SIG-M5 (cell line): ENCODE results near the gene VPS35.
"Not testable (repeated sequence)": the region's sequence is repeated elsewhere in the genome, so short reads cannot be mapped to it uniquely, and the experiment has no call there.

ENCODE experiments used
- DNase-seq: peaks from one replicate; lab custom pipeline; 2025; lab: John Stamatoyannopoulos, UW

Gene VPS35

DNA sequence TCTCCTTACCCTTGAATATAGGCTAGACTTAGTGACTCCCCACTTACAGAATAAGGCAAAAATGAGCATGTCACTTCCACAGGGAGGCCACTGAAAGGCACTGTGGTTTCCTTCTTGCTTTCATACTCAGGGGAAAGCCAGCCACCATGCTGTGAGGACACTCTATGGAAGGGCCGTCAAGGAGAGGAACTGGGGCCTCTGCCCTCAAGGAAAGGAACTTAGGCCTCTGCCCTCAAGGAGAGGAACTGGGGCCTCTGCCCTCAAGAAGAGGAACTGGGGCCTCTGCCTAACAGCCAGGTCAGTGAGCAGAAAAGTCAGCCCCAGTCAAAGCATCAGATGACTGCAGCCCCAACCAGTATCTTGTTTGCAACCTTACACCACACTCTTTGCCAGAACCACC is 30.1 kb downstream of the VPS35 start:
- peak; percentile 93 for DNase-seq

- no peak for DNase-seq
These were observed 37.7 kb downstream of the VPS35 start for GRCh38 chr16:46651305-46651704.

DNA sequence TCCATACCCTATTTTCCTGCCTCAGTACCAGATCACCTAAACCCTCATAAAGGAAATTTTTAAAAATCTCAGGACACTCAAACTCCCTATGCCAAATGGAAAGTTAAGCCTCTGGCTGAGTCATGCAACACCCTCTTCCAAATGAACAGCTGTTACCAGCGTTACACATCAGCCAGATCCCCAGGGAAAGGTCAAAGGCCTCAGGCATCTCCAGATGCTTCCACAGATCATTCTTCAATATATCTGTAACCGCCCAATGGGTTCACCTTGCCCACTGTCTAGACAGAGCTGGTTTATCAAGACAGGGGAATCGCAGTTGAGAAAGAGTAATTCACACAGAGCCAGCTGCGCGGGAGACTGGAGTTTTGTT is 38.7 kb downstream of the VPS35 start:
- no peak for DNase-seq

- DNase-seq, result no peak
These were observed 39.3 kb downstream of the VPS35 start for GRCh38 chr16:46649588-46650253.

DNA sequence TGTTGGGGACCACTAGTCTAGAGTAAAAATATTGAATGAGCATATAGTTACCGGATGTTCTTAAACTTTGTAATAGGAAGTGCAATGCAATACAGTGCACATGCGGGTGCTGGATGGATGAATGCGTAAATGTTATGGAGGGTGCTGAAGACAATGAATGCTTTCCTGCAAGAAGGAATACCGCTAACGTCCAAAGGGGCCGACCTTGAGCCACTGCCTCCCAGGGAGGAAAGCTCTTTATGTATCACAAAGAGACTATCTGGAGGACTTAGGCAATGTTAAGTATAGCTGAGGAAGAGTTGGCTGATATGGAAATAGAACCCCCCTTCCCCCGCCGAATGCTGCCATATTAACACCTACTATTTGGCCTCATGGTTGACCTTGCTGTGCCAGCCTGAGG is 40.3 kb downstream of the VPS35 start:
- no peak for DNase-seq

GRCh38 chr16:46638947-46639925 is 49.7 kb downstream of the VPS35 start:
- DNase-seq, result no peak

DNA sequence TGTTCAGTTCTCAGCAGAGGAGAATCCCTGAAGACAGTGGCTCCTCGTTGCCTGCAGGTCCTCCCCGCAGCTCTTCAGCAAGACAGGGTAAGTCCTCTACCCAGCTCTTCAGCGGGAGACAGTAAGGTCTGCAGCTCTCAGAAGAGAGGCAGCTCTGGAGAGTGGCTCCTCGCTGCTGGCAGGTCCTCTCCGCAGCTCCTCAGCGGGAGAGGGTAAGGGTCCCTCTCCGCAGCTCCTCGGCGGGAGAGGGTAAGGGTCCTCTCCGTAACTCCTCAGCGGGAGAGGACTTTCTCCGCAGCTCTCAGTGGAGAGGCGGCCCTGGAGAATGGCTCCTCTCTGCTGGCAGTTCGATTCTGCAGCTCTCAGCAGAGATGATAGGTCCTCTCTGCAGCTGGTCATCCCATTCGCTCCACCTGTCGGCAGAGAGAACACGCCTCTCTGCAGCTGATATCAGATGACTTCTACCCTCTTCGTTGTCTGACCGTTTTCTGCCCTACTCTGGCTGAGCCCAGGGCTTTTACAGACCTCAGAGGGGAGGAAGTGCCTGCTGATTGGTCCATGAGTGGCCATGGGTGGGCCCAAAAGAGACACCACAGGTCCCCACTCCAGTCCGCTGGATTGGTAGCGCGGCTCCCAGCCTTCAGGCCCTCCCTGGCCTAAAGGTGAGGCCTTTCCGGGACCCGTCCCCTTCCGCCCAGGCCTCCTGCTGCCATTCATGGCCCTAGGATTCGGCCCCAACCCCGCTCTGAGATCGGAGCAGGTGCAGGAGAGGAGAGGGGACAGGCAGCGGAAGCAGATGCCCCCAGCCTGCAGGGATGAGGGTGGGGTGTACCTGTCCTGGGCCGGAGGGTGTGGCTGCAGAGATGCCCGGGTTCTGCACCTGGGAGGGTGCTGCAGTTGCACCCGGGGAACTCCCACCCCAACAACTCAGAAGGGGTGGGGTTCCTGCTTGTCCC is 55.9 kb downstream of the VPS35 start:
- DNase-seq, result no peak

- no peak for DNase-seq
These were observed 59.4 kb downstream of the VPS35 start for GRCh38 chr16:46629331-46630219.

DNA sequence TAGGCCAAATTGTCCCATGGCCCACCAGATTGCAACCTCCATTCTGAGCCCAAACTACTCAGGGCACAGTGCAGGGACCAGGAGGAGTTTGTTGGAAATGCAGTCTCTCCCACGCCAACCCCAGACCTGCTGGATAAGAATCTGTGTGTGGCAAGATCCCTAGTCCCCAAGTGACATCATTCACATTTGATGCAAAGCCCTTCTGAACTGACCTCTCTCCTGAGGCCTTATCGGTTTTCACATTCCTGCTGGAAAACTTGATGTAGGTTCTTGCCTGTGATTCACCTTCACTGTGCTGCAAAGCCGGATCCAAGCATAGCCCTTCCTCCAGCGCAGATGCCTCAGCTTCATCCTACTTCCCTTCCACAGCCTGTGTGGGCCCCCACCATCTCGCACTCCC is 61.2 kb downstream of the VPS35 start:
- no peak for DNase-seq

- not testable (repeated sequence) for DNase-seq
These were observed 62.3 kb downstream of the VPS35 start for GRCh38 chr16:46626681-46627080.

GRCh38 chr16:46624862-46625261 is 64.1 kb downstream of the VPS35 start:
- DNase-seq, result not testable (repeated sequence)

- not testable (repeated sequence) for DNase-seq
These were observed 65.3 kb downstream of the VPS35 start for GRCh38 chr16:46623707-46624106.

DNA sequence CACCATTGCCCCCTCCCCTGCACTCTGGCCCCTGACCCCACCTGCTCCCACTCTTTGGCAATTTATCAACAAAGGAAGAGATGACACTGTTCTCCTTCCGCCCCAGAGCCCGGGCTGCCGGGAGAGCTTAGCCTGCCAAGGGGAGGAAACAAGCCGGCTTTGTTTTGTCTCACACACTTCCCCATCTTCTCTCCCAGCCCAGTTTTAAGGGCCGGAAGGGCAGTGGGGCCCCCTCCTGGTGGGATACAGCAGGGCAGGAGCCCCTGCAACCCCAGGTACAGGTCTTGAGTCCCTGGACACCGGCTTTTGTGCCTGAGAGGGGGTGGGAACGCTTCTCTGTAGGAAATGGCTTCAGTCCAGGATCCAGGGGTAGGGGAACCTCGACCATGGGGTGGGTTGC is 65.7 kb downstream of the VPS35 start:
- DNase-seq, result not testable (repeated sequence)

DNA sequence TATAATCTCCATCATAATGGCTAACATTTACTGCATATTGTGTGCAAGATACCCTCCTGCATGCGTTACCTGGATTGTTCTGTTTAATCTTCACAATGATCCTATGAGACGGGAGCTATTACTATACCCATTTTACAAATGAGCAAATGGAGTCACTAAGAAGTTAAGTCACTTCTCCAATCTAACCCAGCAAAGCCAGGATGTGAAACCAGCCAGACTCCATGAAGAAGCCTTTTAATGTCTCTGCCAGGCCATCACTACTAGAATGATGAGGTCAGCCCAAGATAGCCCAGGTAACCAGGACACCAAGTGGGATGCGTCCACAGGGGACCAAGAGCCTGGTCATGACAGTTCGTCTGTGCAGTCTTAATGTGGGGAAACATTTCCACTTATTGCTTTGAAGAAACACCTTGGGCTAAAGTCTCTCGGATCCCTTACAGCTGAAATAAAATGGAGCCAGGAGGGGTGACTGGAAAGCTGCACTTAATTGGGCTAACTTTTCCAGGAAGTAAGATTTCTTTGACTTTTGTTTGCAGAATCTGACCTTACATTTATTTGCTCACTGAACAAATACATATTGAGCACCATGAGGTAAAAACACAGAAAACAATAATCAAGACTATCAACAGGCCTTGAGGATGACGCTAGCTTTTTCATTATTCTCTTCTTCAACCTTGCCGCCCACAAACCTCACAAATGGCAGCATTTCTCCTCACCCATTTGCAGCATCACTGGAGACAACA is 66.9 kb downstream of the VPS35 start:
- DNase-seq, result no peak

- DNase-seq, result no peak
These were observed 67.7 kb downstream of the VPS35 start, which contains the start of gene SHCBP1 for GRCh38 chr16:46621006-46621933. Gene SHCBP1 (minus strand): TSS chr16:46621379. CDS start chr16:46621359, 20 bp downstream.

DNA sequence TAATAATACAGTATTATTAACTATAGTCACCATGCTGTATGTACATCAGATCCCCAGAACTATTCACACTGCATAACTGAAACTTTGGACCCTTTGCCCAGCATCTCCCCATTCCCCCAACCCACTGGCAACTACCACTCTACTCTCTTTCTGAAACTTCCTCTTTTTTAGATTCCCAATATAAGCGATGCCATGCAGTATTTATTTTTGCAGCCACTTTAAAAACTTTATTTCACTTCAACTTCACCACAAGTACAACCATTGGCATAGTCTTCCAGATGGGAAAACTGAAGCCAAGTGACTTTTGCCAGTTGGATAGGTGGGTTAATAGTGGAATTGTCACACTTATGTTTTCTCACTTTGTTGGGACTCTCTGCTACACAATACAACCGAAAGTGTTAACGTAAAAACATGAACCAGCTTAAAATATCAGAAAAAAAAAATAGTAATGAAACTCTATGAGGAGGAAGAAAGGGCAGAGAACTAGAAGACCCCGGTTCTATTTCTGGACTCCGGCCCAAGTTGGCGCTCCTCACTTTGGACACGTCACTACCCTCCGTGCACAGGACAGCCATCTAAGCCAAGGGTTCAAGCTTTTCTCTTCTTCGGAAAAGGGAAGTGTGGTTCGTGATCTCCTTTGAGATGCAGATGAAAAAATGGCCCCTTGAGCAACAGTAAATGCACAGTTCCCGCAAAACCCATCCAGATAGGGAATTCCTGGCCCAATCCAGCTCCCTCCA is 68.5 kb downstream of the VPS35 start:
- DNase-seq, result no peak

- no peak for DNase-seq
These were observed 70.5 kb downstream of the VPS35 start for GRCh38 chr16:46618516-46618915.

DNA sequence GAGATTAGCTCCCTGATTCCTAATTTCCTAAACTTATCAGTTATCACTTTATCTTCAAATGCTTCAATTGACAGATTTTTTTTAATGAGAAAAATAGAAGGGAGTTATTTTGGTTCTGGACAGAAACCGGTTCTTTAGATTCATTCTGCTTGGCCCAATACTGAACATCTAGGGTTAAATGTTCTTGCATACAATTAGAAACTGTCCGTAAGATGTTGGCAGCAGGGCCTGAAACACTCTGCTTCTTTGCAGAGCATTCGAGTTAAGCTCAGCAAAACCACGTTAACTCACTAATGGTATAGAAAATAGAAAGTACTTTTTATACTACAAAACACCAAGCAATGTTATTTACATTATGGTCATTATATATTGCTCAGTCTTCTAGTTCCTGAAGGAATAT is 75.0 kb downstream of the VPS35 start:
- DNase-seq, result no peak
